IPS DF 4.7 (cell line): Measurements from ENCODE around the gene PADI3.

Experiments used
- DNase-seq: peaks from one replicate; pipeline ENCODE4 v3.0.0-alpha.2; 2013; ENCODE audit warnings: low spot score; ENCODE audit errors: extremely low read depth

Gene PADI3

DNA sequence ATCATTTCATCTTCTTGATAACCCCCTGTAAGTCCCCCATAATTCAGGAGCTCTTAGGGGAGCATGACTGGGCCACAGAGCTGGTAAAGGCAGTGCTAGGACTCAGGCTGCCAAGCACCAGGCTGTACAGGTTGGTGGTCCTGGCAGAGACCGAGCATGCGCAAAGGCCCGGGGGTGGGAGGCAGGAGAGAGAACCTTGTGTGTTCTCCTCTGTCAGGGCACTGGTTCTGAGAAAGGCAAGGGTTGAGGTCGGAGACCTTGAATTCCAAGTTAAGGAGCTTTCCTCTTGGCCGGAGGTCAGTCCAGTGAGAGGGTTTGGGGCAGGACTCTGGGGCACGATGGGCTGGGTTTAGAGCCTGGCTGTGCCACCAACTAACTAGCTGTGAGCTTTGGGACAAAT is 23.2 kb downstream of the PADI3 start:
- DNase-seq: no peak

DNA sequence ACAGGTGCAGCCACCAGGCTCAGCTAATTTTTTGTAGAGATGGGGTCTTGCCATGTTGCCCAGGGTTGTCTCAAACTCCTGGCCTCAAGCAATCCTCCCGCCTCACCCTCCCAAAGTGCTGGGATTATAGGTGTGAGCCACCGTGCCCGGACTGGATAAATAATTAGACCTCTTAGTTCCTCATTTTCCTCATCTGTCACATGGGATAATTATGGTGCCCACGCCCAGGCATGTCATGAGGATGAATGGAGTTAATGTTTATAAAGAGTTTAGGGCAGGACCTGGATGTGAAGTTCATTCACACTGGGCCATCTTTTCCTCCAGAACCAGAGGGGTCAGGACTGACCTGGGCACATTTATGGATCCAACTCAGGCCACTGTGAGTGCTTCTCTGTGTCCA is 23.7 kb downstream of the PADI3 start:
- DNase-seq: no peak

DNA sequence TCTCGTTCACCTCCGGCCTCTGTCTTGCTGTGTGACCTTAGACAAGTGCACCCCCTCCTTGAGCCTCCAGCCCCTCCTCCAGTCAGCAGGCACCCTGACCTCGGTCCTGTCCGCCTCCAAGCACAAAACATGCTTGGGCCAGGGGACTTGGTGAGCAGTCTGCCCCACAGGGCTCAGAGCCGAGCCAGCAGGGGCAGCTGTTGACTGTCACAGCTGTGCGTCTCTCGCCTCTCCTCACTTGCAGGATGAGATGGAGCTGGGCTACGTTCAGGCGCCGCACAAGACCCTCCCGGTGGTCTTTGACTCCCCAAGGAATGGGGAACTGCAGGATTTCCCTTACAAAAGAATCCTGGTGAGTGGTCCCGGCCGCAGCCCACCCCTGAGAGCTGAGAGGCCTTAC is 24.2 kb downstream of the PADI3 start:
- DNase-seq: no peak

DNA sequence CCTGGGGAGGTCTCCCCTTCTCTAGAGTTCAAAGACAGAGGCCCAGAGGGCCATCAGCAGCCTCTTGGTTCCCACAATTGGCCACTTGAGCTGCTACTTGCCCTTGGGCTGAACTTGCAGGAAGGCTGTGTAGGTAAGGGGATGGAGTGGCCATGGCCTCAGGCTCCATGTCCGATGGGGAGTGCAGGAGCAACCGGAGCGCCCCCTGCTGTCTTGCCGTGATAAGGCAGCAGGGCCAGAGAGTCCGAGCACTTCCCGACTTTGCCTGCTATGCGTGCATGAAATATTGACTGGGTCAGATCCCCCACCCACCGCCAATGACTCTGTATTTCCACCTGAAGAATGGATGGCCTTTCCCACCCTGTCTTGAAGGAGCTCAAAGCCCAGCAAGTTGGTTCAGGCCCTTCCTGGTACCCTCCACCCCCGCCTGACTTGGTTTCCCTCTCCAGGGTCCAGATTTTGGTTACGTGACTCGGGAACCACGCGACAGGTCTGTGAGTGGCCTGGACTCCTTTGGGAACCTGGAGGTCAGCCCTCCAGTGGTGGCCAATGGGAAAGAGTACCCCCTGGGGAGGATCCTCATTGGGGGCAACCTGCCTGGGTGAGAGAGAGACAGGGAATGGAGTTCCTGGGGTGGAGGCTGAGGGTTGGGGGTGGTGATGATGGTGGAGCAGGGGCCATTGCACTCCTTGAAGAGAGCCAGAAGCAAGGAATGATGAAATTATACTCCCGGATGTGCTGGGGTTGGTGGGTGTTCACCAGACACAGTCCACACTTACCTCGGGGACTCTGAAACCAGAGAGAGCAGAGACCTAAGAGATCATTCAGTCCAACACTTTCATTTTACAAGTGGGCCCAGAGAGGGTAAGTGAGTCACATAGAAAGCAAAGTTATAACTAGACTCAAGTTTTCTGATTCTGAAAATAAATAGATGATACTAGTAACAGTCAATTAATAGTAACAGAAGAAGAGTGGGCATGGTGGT is 25.6 kb downstream of the PADI3 start:
- DNase-seq: peak; percentile 22

DNA sequence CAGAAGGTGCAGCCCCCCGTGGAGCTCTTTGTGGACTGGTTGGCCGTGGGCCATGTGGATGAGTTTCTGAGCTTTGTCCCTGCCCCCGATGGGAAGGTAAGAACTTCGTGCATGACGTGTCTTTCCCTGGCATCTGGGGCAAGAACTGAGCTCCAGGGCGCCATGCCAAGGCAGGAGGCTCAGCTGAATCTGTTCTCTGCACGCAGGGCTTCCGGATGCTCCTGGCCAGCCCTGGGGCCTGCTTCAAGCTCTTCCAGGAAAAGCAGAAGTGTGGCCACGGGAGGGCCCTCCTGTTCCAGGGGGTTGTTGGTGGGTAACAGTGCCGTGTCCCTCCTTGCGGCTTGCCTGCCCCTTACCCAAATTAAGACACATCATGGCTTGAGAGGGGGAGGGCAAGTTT is 27.7 kb downstream of the PADI3 start:
- DNase-seq: no peak

DNA sequence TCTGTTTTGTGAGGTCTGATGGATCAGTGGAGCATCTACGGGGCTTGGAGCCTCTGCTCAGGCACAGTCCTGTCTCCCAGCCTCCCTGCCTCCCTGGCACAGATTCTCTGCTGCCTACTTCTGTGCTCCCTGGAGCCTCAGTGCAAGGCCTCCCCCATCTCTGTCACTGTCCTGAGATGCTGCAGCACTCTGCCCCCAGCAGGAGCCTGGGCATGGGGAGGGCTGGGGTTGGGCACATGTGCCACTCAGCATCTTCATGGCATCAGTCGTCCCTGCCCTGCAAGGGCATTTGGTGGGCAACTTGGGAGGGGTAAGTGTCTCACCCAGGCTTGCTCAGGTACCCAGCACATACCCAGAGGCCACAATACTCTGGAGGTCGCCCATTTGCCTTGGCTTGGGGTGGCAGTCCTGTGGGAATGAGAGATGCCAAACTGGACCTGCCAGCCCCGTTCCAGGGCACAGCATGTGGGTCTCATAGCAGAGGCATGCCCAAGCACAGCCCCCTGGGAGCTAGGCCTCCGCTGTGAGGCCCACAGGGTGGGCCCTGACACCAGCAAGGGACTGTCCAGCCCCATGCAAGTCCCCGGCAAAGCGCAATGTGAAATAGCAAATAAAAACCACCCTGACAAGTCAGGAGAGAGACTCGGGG is 28.7 kb downstream of the PADI3 start:
- DNase-seq: no peak

DNA sequence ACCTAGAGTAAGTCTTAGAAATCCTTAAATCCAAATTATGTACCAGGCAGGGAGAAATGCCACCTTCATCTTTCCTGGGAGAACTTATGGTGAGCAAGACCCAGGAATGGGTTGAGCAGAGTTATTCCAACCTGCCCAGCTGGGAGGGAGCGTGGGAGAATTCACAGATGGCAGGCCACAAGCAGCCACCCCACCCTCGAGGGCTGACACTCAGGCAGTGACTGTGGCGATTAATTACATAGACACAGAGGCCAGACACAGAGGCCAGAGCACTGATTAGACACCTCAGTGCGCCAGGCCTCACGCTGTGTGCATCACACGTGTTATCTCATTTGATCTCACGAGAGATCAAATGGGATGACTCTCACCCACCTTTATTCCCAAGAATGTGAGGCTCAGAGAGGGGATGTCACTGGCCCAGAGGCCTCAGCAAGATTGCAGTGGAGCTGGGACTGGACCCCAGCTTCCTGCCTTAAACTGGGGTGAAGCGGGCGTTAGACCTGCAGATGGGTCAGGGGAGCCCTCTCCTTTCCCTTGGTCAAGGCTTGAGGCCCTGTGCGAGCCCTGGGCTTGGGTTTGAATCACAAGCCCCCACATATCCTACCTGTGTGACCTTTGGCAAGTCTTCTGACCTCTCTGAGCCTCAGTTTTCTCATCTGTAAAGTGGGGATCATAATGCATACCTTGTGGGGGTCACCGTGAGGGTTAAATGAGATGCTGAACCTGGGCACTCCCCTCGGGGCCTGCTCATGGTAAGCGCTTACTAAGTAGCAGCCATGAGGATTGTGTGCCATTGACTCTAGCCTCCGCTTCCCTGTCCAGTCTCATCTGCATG is 30.3 kb downstream of the PADI3 start:
- no peak for DNase-seq

DNA sequence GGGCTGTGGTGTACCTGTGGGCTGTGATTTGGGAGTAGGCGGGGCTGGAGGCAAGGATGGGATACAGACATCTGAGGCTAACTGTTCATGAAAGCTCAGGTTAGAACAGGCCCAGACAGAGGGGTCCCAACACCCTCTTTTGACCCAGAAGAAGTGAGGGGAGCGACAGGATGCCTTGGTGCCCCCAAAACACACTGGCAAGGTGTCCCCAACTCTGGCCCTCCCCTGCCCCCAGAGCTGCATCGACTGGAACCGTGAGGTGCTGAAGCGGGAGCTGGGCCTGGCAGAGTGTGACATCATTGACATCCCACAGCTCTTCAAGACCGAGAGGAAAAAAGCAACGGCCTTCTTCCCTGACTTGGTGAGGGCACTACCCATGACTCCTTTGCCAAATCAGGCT is 31.5 kb downstream of the PADI3 start:
- DNase-seq: no peak

DNA sequence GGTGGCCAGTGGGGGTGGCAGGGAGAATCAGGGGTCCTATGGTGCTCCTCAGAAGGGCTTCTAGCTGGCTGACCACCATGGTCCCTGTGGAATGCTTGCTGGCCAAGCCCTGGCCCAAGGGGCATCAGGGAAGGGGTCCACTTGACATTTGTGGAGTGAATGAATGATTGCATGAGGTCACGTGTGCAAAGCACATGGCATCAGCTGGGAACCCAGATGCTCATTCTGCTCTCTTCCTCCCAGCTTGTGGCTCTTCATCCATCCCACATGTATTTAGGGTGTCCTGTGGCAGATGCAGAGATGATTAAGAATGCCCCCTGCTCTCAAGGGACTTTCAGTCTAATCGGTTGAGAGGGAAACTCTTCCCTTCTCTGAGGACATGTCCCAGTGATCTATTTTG is 32.0 kb downstream of the PADI3 start:
- DNase-seq: no peak

DNA sequence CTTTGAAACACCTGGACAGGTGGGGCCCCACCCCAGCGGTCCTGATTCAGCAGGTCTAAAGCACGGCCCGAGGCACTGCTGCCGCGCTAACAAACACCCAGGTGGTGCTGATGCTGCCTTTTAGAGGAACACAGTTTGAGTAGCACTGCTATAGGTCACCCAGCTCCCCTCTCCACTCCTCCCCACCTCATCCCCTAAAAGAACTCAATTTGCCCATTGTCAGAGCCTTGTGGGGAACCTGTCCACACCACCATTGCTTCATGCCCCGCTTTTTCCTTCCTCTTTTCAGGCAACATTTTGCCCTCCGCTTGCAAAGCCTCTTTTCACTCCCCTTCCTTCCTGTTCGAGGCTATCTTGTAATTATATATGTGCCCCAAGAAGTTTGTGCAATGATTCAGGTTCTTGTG is 32.9 kb downstream of the PADI3 start:
- DNase-seq: no peak

DNA sequence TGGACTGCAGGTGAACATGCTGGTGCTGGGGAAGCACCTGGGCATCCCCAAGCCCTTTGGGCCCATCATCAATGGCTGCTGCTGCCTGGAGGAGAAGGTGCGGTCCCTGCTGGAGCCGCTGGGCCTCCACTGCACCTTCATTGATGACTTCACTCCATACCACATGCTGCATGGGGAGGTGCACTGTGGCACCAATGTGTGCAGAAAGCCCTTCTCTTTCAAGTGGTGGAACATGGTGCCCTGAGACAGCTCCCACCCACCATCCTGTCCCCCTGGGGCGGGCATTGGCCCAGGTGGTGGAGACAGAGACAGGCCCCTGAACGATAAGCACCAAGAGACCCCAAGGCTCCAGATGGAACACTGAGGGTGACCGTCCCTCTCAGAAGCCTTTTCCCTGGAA is 33.9 kb downstream of the PADI3 start:
- DNase-seq: no peak

DNA sequence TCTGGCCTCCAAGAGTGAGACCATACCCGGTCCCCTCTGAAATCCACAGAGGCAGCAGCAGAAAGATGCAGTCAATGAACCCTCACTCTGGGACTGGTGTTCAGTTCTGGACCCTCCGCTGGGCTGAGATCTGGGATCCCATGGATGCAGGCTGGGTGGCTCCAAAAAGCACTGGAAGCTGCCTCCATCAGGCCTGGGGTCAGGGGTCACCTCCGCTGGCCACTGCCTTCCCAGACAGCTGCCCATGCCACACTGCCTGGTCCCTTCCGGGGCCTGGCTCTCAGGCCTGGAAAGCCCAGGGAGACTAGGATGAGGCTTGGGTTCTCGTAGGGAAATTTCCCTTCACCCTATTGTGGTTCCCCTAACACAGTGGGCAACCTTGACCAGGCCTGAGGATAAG is 37.7 kb downstream of the PADI3 start:
- no peak for DNase-seq

DNA sequence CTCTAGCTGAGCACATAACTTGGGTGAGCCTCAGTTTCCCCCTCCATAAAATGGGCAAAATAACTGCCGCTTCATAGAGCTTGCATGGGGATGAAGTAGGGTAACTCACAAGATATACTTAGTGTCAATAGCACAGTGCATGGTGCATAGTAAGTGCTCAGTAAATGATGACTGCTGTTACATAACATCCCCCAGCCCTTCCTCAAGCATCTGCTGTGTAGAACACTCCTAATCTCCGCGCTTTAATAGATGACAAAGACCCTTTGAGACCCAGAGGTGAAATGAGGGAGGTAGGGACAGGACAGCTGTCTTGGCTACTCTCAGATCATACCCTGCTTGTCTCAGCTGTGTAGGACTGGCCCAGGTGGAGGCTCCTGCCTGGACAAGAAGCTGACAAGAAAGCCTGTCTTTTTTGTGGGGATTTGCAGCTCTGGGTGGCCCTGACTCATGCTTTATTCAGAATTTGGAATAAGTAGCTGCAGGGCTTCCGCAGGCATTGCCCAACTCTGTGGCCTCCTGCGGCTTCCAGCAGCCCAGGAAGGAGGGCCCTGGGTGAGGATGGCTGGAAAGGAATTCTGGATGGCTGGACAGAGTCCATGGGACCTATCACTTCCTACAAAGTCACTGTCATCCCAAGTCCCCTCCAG is 38.4 kb downstream of the PADI3 start:
- DNase-seq: no peak

DNA sequence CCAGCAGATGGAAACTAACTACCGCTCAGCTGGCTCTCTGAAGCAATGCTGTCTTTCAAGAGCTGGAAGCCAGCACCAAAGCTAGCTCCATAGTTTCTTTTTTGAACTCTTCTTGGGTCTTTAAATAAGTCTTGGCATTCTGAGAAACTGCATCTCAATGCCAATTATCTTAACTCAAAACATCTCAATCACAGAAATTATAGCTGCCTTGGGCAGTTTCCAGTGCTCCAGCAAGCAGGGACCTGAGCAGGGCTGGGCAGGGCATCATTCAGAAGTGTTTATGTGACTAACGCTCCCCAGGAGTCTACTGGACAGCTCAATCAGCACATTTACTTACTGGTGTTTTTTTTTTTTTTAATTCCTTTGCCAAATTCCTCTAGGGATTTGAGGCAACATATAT is 40.8 kb downstream of the PADI3 start:
- DNase-seq: no peak

DNA sequence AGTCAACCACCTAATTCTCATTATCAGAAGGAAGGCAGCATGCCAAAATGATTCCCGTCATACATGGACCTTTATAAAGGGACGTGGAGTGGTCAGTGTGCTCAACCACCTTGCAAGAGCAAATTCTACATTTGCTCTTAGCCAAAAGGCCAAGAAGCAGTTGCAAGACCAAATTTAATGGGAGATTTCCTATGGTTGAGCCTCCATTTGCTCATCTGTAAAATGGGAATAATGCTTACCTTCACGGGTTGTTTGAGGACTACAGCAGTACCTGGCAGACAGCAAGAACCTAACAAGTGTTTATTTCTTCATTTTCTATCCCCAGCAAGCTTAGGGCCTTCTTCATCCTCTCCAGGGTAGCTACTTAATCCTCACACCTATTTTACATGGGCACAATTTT is 41.7 kb downstream of the PADI3 start:
- no peak for DNase-seq

DNA sequence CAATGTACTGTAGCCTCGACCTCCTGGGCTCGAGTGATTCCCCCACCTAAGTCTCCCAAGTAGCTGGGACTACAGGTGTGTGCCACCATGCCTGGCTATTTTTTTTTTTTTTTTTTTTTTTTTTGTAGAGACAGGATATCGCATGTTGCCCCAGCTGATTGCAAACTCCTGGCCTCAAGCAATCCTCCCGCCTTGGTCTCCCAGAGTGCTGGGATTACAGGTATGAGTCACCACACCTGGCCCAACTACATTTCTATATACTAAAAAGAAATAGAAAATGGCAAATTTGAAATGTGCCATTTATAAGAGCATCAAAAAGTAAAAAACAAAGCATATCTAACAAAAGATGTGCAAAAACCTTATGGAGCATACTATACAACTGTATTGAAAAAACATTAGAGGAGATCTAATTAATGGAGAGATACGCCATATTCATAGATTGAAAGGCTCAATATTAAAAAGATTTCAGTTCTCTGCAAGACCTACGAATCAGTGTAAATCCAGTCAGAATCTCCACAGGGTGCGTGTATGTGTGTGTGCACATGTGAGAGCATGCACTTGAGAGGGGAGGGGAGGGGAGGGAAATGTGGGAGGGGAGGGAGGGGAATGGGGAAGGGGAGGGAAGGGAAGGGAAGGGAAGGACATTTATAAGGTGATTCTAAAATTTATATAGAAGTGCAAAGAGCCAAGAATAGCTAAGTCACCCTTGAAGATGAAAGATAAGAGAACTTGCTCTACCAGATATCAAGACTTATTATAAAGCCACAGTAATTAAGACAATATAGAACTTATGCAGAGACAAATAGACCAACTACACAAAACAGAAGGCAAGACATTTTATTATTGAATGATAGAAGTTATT is 43.6 kb downstream of the PADI3 start:
- DNase-seq: no peak

DNA sequence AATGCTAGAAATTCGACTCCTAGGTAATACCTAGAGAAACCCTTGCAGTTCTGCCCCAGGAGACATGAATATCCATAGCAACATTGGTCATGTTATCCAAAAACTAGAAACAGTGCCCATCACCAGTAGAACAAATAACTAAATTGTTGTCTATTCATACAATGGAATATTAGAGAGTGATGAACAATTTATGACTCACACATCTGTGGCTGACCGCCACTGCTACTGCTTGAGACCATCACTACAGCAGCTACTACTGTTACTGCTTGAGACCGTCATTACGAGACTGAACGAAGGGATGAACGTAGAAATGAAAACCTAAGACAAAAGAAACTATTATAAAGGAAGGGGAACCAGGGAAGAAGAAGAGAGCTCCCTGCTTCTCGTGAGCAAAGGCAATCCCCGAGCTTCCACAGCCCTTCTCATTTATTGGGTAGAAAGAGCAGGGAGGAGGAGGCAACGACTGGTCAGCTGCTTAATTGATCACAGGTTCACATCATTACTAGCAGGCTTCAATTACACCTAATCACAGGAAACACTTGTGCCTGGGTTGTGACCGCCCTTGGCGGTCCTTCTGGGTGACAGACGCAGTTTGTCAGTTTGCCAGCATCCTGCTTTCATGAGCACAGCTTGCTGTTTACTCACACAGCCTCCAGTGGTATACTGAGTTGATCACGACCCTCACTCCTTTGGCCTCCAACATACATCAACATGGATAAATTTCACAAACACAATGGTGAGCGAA is 45.0 kb downstream of the PADI3 start:
- no peak for DNase-seq

DNA sequence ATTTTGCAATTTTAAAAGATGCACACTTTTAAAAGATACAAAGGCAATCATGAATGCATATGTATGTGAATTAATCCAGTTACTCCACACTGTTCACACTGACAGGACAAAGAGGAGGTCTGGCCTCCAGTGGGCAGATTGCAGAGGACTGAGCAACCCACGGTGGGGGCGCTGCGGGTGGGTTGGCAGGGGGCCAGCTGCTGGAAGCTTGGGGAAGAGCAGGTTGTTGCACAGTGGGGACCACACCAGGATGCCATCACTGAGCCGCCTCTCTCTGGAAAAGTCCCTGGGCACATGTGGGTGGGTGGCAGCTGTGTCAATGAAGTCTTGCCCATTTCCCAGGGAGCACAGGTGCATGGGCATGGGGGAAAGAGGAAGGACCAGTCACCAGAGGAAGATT is 46.4 kb downstream of the PADI3 start:
- DNase-seq: no peak

DNA sequence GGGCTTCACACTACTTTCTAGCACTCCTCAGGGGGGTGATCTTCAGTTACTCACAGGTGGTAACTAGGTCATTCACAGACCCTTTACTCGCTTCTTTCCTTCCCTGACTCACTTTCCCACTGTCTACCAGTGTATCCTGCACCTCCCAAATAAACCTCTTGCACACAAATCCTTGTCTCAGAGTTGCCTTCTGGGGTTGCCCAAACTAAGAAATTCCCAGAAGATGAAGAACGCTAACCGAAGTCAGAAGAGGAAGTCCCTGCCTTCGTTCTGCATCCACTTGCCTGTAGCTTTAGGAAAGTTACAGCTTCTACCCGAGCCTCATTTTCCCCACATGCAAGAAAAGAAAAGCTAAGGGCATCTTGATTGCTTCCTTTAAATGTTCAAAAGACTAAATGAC is 47.2 kb downstream of the PADI3 start:
- DNase-seq: no peak

DNA sequence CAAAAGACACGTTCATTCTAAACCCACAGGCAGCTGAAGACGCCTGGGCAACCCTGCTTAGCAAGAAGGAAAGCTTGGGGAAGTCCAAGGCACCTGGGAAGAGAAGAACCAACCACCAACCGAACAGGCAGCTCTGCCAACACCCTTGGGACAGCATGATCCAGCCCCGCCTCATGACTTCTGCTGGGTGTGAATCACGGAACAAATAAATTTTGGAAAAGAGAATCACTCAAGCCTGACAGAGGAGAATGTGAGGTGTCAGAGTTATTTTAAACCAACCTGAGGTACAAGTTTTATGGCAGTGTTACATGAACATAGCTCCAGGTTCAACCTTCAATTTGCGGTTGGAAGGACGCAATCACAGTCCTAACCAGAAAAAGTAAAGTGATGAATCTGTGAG is 49.1 kb downstream of the PADI3 start:
- no peak for DNase-seq
